H9 (cell line): ENCODE measurements around the gene DPYSL3. TPM values are rescaled to one million over a fixed set of nuclear protein-coding genes. Genes with fewer than 3 reads are reported as not detected.

ENCODE experiments used
- DNase-seq: peaks from one replicate; pipeline ENCODE4 v3.0.0-alpha.2; 2017
- H2AFZ ChIP-seq: one replicate; pipeline ENCODE4 v1.6.1; 2013; ENCODE audit warnings: mild to moderate bottlenecking, low read length, control low read depth, moderate library complexity
- H2AK5ac ChIP-seq: 2 replicates; pipeline ENCODE4 v1.6.1; 2013; ENCODE audit warnings: low read length, control low read depth, mixed read lengths; ENCODE audit not compliant: insufficient read length
- H2BK120ac ChIP-seq: one replicate; pipeline ENCODE4 v1.6.1; 2013; ENCODE audit warnings: low read depth, mild to moderate bottlenecking, low read length, control low read depth, inconsistent platforms; ENCODE audit not compliant: poor library complexity, severe bottlenecking
- H2BK12ac ChIP-seq: 2 replicates; pipeline ENCODE4 v1.6.1; 2013; ENCODE audit warnings: low read length, control low read depth, mixed read lengths, low read depth; ENCODE audit not compliant: insufficient read length
- H2BK15ac ChIP-seq: 2 replicates; pipeline ENCODE4 v1.6.1; 2013; ENCODE audit warnings: low read depth, low read length, control low read depth
- H2BK20ac ChIP-seq: one replicate; pipeline ENCODE4 v1.6.1; 2013; ENCODE audit warnings: low read depth, mild to moderate bottlenecking, low read length, control low read depth, inconsistent platforms; ENCODE audit not compliant: poor library complexity, severe bottlenecking
- H2BK5ac ChIP-seq: 2 replicates; pipeline ENCODE4 v1.6.1; 2013; ENCODE audit warnings: low read length, control low read depth, mixed read lengths; ENCODE audit not compliant: insufficient read length
- H3K14ac ChIP-seq: 2 replicates; pipeline ENCODE4 v1.6.1; 2013; ENCODE audit warnings: low read length, control low read depth; ENCODE audit not compliant: insufficient read depth
- H3K18ac ChIP-seq: 2 replicates; pipeline ENCODE4 v1.6.1; 2013; ENCODE audit warnings: low read depth, mild to moderate bottlenecking, mixed read lengths, low read length, control low read depth; ENCODE audit not compliant: insufficient read length
- H3K23ac ChIP-seq: 2 replicates; pipeline ENCODE4 v1.6.1; 2013; ENCODE audit warnings: low read length, control low read depth, mixed read lengths, low read depth; ENCODE audit not compliant: insufficient read length
- H3K23me2 ChIP-seq: 2 replicates; pipeline ENCODE4 v1.6.1; 2013; ENCODE audit warnings: low read depth, mild to moderate bottlenecking, mixed read lengths, low read length, control low read depth; ENCODE audit not compliant: insufficient read length, poor library complexity, severe bottlenecking
- H3K27ac ChIP-seq: 2 replicates; pipeline ENCODE4 v1.5.1; 2013; ENCODE audit warnings: low read length, control low read depth, mixed read lengths, low read depth; ENCODE audit not compliant: insufficient read length
- H3K27me3 ChIP-seq: 2 replicates; pipeline ENCODE4 v1.6.1; 2013; ENCODE audit warnings: low read length, control low read depth, inconsistent platforms; ENCODE audit not compliant: insufficient read depth
- H3K4ac ChIP-seq: 2 replicates; pipeline ENCODE4 v1.6.1; 2013; ENCODE audit warnings: low read depth, mild to moderate bottlenecking, control low read depth, inconsistent platforms, low read length, moderate library complexity
- H3K4me1 ChIP-seq: 2 replicates; pipeline ENCODE4 v1.6.1; 2013; ENCODE audit warnings: low read length, control low read depth, inconsistent platforms; ENCODE audit not compliant: insufficient read depth
- H3K4me2 ChIP-seq: 2 replicates; pipeline ENCODE4 v1.6.1; 2013; ENCODE audit warnings: low read length, control low read depth, mixed read lengths; ENCODE audit not compliant: insufficient read length, insufficient read depth
- H3K56ac ChIP-seq: 2 replicates; pipeline ENCODE4 v1.6.1; 2013; ENCODE audit warnings: low read depth, mild to moderate bottlenecking, mixed read lengths, low read length, control low read depth; ENCODE audit not compliant: insufficient read length
- H3K79me1 ChIP-seq: 2 replicates; pipeline ENCODE4 v1.6.1; 2013; ENCODE audit warnings: low read depth, mild to moderate bottlenecking, moderate library complexity, low read length, control low read depth, inconsistent platforms; ENCODE audit not compliant: insufficient read depth, poor library complexity, severe bottlenecking
- H3K79me2 ChIP-seq: 2 replicates; pipeline ENCODE4 v1.6.1; 2013; ENCODE audit warnings: low read length, control low read depth, inconsistent platforms; ENCODE audit not compliant: insufficient read depth
- H3K9ac ChIP-seq: 2 replicates; pipeline ENCODE4 v1.6.1; 2013; ENCODE audit warnings: low read length, control low read depth, mixed read lengths; ENCODE audit not compliant: insufficient read length; ENCODE audit errors: extremely low read depth
- H3K9me3 ChIP-seq: one replicate; pipeline ENCODE4 v1.6.1; 2013; ENCODE audit warnings: low read depth, low read length, inconsistent platforms; ENCODE audit not compliant: control insufficient read depth
- H3T11ph ChIP-seq: one replicate; pipeline ENCODE4 v1.6.1; 2013; ENCODE audit warnings: mild to moderate bottlenecking, low read length, control low read depth, inconsistent platforms
- H4K20me1 ChIP-seq: one replicate; pipeline ENCODE4 v1.6.1; 2013; ENCODE audit not compliant: control insufficient read depth, insufficient read length, insufficient read depth
- H4K5ac ChIP-seq: 2 replicates; pipeline ENCODE4 v1.6.1; 2013; ENCODE audit warnings: low read depth, mild to moderate bottlenecking, mixed read lengths, low read length, control low read depth; ENCODE audit not compliant: insufficient read length
- H4K8ac ChIP-seq: replicated peaks from 2 replicates; pipeline ENCODE4 v1.6.1; 2013; ENCODE audit warnings: low read length, control low read depth, mixed read lengths, low read depth; ENCODE audit not compliant: insufficient read length
- H4K91ac ChIP-seq: 2 replicates; pipeline ENCODE4 v1.6.1; 2013; ENCODE audit warnings: low read depth, mild to moderate bottlenecking, moderate library complexity, mixed read lengths, low read length, control low read depth; ENCODE audit not compliant: insufficient read length
- H3K27ac Mint-ChIP-seq, 3 experiments: 2 replicates in 2 of 3; 3 replicates in 1 of 3; pipeline ENCODE4 v1.8.0; 2020 to 2021; ENCODE audit warnings: mixed read lengths in 3 of 3, mild to moderate bottlenecking in 1 of 3, moderate library complexity in 1 of 3
- H3K27me3 Mint-ChIP-seq: 2 replicates; pipeline ENCODE4 v1.8.0; 2021; ENCODE audit warnings: low read depth, mild to moderate bottlenecking, moderate library complexity, mixed read lengths
- H3K36me3 Mint-ChIP-seq, 3 experiments: 2 replicates in 2 of 3; 3 replicates in 1 of 3; pipeline ENCODE4 v1.8.0; 2020 to 2021; ENCODE audit warnings: low read depth in 3 of 3, mixed read lengths in 3 of 3; ENCODE audit not compliant: insufficient read depth in 1 of 3
- H3K4me1 Mint-ChIP-seq, 2 experiments: 2 replicates each; pipeline ENCODE4 v1.8.0; 2020; ENCODE audit warnings: mixed read lengths in 2 of 2
- H3K4me3 Mint-ChIP-seq, 2 experiments: 2 replicates in 1 of 2; 3 replicates in 1 of 2; pipeline ENCODE4 v1.8.0; 2020 to 2021; ENCODE audit warnings: mild to moderate bottlenecking in 2 of 2, mixed read lengths in 2 of 2, moderate library complexity in 1 of 2
- H3K9me3 Mint-ChIP-seq, 2 experiments: 2 replicates in 1 of 2; 3 replicates in 1 of 2; pipeline ENCODE4 v1.8.0; 2020; ENCODE audit warnings: mild to moderate bottlenecking in 2 of 2, mixed read lengths in 2 of 2, moderate library complexity in 1 of 2
- WGBS: extraction: QIAGEN DNeasy Blood & Tissue Kit; methylation state at CpG from one replicate; pipeline ENCODE4 v1.1.7; 2013; ENCODE audit warnings: missing lambda C conversion rate, low lambda C conversion rate, mixed read lengths; ENCODE audit not compliant: insufficient read length; ENCODE audit errors: extremely low coverage; 5-methylcytosine and 5-hydroxymethylcytosine counted together
- total RNA-seq: library from RNA; stranded (reverse); gene quantifications from 2 replicates; pipeline ENCODE4 v1.2.1, GENCODE V29; 2021
- TF ChIP-seq, protein P1 (sequence below): fragments of 200-600 bp; sonication (generic); conservative IDR thresholded peaks from 3 replicates; pipeline ENCODE4 v1.8.0; 2021; ENCODE audit warnings: antibody characterized with exemption, mild to moderate bottlenecking

Gene DPYSL3
- total RNA-seq, 1 experiment from 2014 or later: 515 TPM

- Histone ChIP-seq H2AK5ac (no peak overlapping the region), H3K79me1 (no peaks in the 10 kb centered on the region), H4K91ac (no peak overlapping the region), H3K4ac (no peak overlapping the region), H3K23me2 (peaks cover 4% of the 10 kb centered on the region), H2BK20ac (no peak overlapping the region), H2BK15ac (no peak overlapping the region), H3K9me3 (no peaks in the 10 kb centered on the region), H4K20me1 (no peaks in the 10 kb centered on the region), H2BK5ac (no peak overlapping the region), H4K8ac (no peak overlapping the region), H3K79me2 (peaks cover 14% of the 10 kb centered on the region; the same call in 1 of the 2 replicates), H2BK120ac (no peak overlapping the region), H3K14ac (no peak overlapping the region), H4K5ac (no peak overlapping the region), H3K4me1 (peaks cover 7% of the 10 kb centered on the region; the same call in 1 of the 2 replicates), H3K27me3 (no peaks in the 10 kb centered on the region), H2AFZ (no peak overlapping the region), H3K56ac (no peak overlapping the region), H3K27ac (no peak overlapping the region), H2BK12ac (no peak overlapping the region), H3K9ac (no peak overlapping the region), H3T11ph (no peak overlapping the region), H3K18ac (no peak overlapping the region), H3K23ac (no peak overlapping the region), H3K4me2 (no peak overlapping the region)
- TF ChIP-seq, protein P1, sequence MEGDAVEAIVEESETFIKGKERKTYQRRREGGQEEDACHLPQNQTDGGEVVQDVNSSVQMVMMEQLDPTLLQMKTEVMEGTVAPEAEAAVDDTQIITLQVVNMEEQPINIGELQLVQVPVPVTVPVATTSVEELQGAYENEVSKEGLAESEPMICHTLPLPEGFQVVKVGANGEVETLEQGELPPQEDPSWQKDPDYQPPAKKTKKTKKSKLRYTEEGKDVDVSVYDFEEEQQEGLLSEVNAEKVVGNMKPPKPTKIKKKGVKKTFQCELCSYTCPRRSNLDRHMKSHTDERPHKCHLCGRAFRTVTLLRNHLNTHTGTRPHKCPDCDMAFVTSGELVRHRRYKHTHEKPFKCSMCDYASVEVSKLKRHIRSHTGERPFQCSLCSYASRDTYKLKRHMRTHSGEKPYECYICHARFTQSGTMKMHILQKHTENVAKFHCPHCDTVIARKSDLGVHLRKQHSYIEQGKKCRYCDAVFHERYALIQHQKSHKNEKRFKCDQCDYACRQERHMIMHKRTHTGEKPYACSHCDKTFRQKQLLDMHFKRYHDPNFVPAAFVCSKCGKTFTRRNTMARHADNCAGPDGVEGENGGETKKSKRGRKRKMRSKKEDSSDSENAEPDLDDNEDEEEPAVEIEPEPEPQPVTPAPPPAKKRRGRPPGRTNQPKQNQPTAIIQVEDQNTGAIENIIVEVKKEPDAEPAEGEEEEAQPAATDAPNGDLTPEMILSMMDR: peak; percentile 81
- Mint-ChIP-seq H3K4me1 (peaks cover 63 to 65% of the 10 kb centered on the region in 2 experiments), H3K27me3 (no peaks in the 10 kb centered on the region), H3K36me3 (peaks cover 12 to 22% (median 21%) of the 10 kb centered on the region in 3 experiments), H3K4me3 (peak overlapping the region in 1 of 2 experiments; percentile 37; a peak in 2 of 5 replicates), H3K9me3 (no peaks in the 10 kb centered on the region), H3K27ac (peak overlapping the region in 1 of 3 experiments; percentile 2; a peak in 3 of 7 replicates)
- WGBS: no CpG with 5 or more reads among the region's 2 CpGs
- DNase-seq: peak; percentile 60
Measured at GRCh38 chr5:147558826-147559225, 49.0 kb upstream of the DPYSL3 start.
